ENCODE results near the gene CCR5.

DNA sequence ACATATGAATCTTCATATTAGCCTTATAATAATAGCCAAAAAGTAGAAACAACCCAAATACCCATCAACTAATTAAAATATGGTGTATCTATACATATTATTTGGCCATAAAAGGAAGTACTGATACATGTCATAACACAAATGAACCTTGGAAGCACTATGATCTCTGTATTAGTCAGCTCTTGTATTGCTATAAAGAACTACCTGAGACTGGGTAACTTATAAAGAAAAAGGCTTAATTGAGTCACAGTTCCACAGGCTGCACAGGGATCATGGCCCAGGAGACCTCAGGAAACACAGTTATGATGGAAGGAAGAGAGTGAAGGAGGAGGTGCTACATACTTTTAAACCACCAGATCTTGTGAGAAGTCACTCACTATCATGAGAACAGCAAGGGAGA, 32.8 kb upstream of the CCR5 start:
- TF ChIP-seq, protein P1, sequence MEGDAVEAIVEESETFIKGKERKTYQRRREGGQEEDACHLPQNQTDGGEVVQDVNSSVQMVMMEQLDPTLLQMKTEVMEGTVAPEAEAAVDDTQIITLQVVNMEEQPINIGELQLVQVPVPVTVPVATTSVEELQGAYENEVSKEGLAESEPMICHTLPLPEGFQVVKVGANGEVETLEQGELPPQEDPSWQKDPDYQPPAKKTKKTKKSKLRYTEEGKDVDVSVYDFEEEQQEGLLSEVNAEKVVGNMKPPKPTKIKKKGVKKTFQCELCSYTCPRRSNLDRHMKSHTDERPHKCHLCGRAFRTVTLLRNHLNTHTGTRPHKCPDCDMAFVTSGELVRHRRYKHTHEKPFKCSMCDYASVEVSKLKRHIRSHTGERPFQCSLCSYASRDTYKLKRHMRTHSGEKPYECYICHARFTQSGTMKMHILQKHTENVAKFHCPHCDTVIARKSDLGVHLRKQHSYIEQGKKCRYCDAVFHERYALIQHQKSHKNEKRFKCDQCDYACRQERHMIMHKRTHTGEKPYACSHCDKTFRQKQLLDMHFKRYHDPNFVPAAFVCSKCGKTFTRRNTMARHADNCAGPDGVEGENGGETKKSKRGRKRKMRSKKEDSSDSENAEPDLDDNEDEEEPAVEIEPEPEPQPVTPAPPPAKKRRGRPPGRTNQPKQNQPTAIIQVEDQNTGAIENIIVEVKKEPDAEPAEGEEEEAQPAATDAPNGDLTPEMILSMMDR (IDR thresholded peaks at IDR 0.05), result no peak
- TF ChIP-seq POLR2AphosphoS5 (IDR thresholded peaks at IDR 0.05; ENCODE audit: low read depth, low read length) (no peak), SIN3A (IDR thresholded peaks at IDR 0.05; ENCODE audit: borderline replicate concordance, insufficient read depth, low read depth, low read length) (no peak), REST (IDR thresholded peaks at IDR 0.05; ENCODE audit: insufficient read depth in 1 of 2, low read depth in 2 of 2, low read length in 1 of 2) (no peak)

Data from Panc1 (cell line).